SK-N-SH (cell line): Measurements from ENCODE around the gene PRKCH. TPM values are rescaled to one million over a fixed set of nuclear protein-coding genes. Genes with fewer than 3 reads are reported as not detected.

Experiments
- CTCF ChIA-PET: fragments of 300-600, 350-600 bp; formaldehyde crosslinking; extraction: SDS; loops from one replicate; lab custom pipeline; 2021; lab: Yijun Ruan, JAX
- POLR2A ChIA-PET: fragments of 350-600 bp; sonication (Branson Sonifier 250); formaldehyde crosslinking; extraction: SDS; loops from one replicate; lab custom pipeline; 2020; ENCODE audit warnings: antibody characterized with exemption, inconsistent platforms; lab: Yijun Ruan, JAX
- DNase-seq: peaks from one replicate; pipeline ENCODE4 v3.0.0; 2012
- H2AFZ ChIP-seq: fragments of 200-600 bp; sonication (generic); 2 replicates; pipeline ENCODE4 v1.8.1; 2016; ENCODE audit warnings: antibody characterized with exemption, mild to moderate bottlenecking, low read depth
- H3F3A ChIP-seq: fragments of 200-600 bp; sonication (generic); replicated peaks from 2 replicates; pipeline ENCODE3; 2016; ENCODE audit warnings: antibody characterized with exemption, mild to moderate bottlenecking; ENCODE audit not compliant: insufficient read depth
- H3K27ac ChIP-seq, 2 experiments: fragments of 200-500 bp in 1 of 2; fragments of 200-600 bp in 1 of 2; sonication (Bioruptor generic) in 1 of 2; sonication (generic), shearing (Covaris generic) in 1 of 2; 2 replicates each; pipeline versions ENCODE4 v1.5.1 to v1.6.1; 2014 to 2016; ENCODE audit warnings: low read depth in 2 of 2, inconsistent platforms in 1 of 2, low read length in 1 of 2, mild to moderate bottlenecking in 1 of 2, mixed read lengths in 1 of 2
- H3K27me3 ChIP-seq: fragments of 200-600 bp; sonication (generic), shearing (Covaris generic); 2 replicates; pipeline ENCODE4 v1.6.1; 2016; ENCODE audit warnings: mixed run types; ENCODE audit not compliant: insufficient read depth
- H3K36me3 ChIP-seq, 2 experiments: fragments of 200-500 bp in 1 of 2; fragments of 200-600 bp in 1 of 2; sonication (Bioruptor generic) in 1 of 2; sonication (generic) in 1 of 2; replicated peaks in 1 of 2; 2 replicates each; pipeline versions ENCODE3 to v1.5.1; 2014 to 2016; ENCODE audit warnings: low read length in 1 of 2, mild to moderate bottlenecking in 1 of 2; ENCODE audit not compliant: insufficient read depth in 2 of 2, control insufficient read depth in 1 of 2
- H3K4me1 ChIP-seq, 2 experiments: fragments of 200-500 bp in 1 of 2; fragments of 200-600 bp in 1 of 2; sonication (Bioruptor generic) in 1 of 2; sonication (generic), shearing (Covaris generic) in 1 of 2; 2 replicates each; pipeline versions ENCODE4 v1.5.1 to v1.6.1; 2014 to 2016; ENCODE audit warnings: low read depth in 1 of 2, low read length in 1 of 2, mixed run types in 1 of 2; ENCODE audit not compliant: insufficient read depth in 2 of 2, control insufficient read depth in 1 of 2
- H3K4me2 ChIP-seq: fragments of 200-600 bp; sonication (generic), shearing (Covaris generic); 2 replicates; pipeline ENCODE4 v1.6.1; 2017; ENCODE audit warnings: mixed run types
- H3K4me3 ChIP-seq, 2 experiments: fragments of 200-500 bp in 1 of 2; fragments of 200-600 bp in 1 of 2; sonication (Bioruptor generic) in 1 of 2; sonication (generic), shearing (Covaris generic) in 1 of 2; 2 replicates each; pipeline versions ENCODE4 v1.5.1 to v1.8.1; 2014 to 2016; ENCODE audit warnings: low read depth in 2 of 2, inconsistent platforms in 1 of 2, low read length in 1 of 2, mild to moderate bottlenecking in 1 of 2, mixed read lengths in 1 of 2, moderate library complexity in 1 of 2
- H3K79me2 ChIP-seq: fragments of 200-600 bp; sonication (generic); 2 replicates; pipeline ENCODE4 v1.8.1; 2017; ENCODE audit warnings: mild to moderate bottlenecking; ENCODE audit not compliant: insufficient read depth
- H3K9ac ChIP-seq: fragments of 200-600 bp; sonication (generic); 2 replicates; pipeline ENCODE4 v1.6.1; 2017; ENCODE audit warnings: mixed run types
- H3K9me2 ChIP-seq: fragments of 200-600 bp; sonication (generic); 2 replicates; pipeline ENCODE4 v1.6.1; 2017; ENCODE audit warnings: mixed run types
- H3K9me3 ChIP-seq: fragments of 200-600 bp; sonication (generic); 2 replicates; pipeline ENCODE4 v1.6.1; 2017; ENCODE audit warnings: mixed run types, mild to moderate bottlenecking, moderate library complexity
- H4K20me1 ChIP-seq: fragments of 200-600 bp; sonication (generic); 2 replicates; pipeline ENCODE4 v1.6.1; 2017; ENCODE audit warnings: mild to moderate bottlenecking, mixed run types; ENCODE audit not compliant: insufficient read depth
- CHD2 ChIP-seq: fragments of 150-350 bp; IDR thresholded peaks from 2 replicates; pipeline ENCODE4 v1.6.1; 2018; ENCODE audit warnings: low read length; ENCODE audit not compliant: partially characterized antibody
- ELF1 ChIP-seq: IDR thresholded peaks from 2 replicates; pipeline ENCODE4 v1.4.0; 2012
- FOSL2 ChIP-seq: IDR thresholded peaks from 2 replicates; pipeline ENCODE4 v1.4.0; 2012; ENCODE audit warnings: low read depth, mild to moderate bottlenecking, moderate library complexity, borderline replicate concordance
- GATA2 ChIP-seq: sonication (generic); formaldehyde crosslinking; IDR thresholded peaks from 2 replicates; pipeline ENCODE4 v1.5.0; 2020; ENCODE audit warnings: mild to moderate bottlenecking, missing genetic modification reagents
- MEF2A ChIP-seq: IDR thresholded peaks from 2 replicates; pipeline ENCODE4 v1.4.0; 2012; ENCODE audit warnings: low read depth, borderline replicate concordance
- MXI1 ChIP-seq: IDR thresholded peaks from 2 replicates; pipeline ENCODE4 v1.6.1; 2012; ENCODE audit warnings: mild to moderate bottlenecking, low read depth, low read length, improper control_type of control experiment
- NFIC ChIP-seq: IDR thresholded peaks from 2 replicates; pipeline ENCODE4 v1.4.0; 2012; ENCODE audit warnings: borderline replicate concordance
- NRF1 ChIP-seq: IDR thresholded peaks from 2 replicates; pipeline ENCODE4 v1.6.1; 2012; ENCODE audit warnings: low read depth, mild to moderate bottlenecking, low read length
- RAD21 ChIP-seq: IDR thresholded peaks from 2 replicates; pipeline ENCODE4 v1.6.1; 2012; ENCODE audit warnings: mild to moderate bottlenecking, low read length
- RFX5 ChIP-seq: IDR thresholded peaks from 2 replicates; pipeline ENCODE4 v1.6.1; 2012; ENCODE audit warnings: mild to moderate bottlenecking, improper control_type of control experiment, low read length
- RXRA ChIP-seq: IDR thresholded peaks from 2 replicates; pipeline ENCODE4 v1.4.0; 2012; ENCODE audit warnings: low read depth, mild to moderate bottlenecking, borderline replicate concordance
- SIN3A ChIP-seq: IDR thresholded peaks from 2 replicates; pipeline ENCODE4 v1.6.1; 2012; ENCODE audit warnings: low read depth, mild to moderate bottlenecking, low read length, moderate library complexity, borderline replicate concordance
- SMC3 ChIP-seq: IDR thresholded peaks from 2 replicates; pipeline ENCODE4 v1.6.1; 2012; ENCODE audit warnings: low read depth, low read length, improper control_type of control experiment
- TAF1 ChIP-seq: IDR thresholded peaks from 2 replicates; pipeline ENCODE4 v1.6.1; 2012; ENCODE audit warnings: low read depth, mild to moderate bottlenecking, low read length, moderate library complexity, borderline replicate concordance
- TCF12 ChIP-seq: IDR thresholded peaks from 2 replicates; pipeline ENCODE4 v1.4.0; 2012
- WGBS: methylation state at CpG from one replicate; pipeline ENCODE4 v1.1.6; 2017; ENCODE audit warnings: low lambda C conversion rate; 5-methylcytosine and 5-hydroxymethylcytosine counted together
- polyA plus RNA-seq, 3 experiments: library from polyadenylated mRNA; depleted of rRNA; stranded (reverse); fragments of >200 nt; gene quantifications; 2 replicates each; pipeline ENCODE4 v1.2.3, GENCODE V29; 2012
- TF ChIP-seq, protein P1 (sequence below): IDR thresholded peaks from 2 replicates; pipeline ENCODE4 v1.4.0; 2012; ENCODE audit warnings: low read depth
- TF ChIP-seq, protein P2 (sequence below): IDR thresholded peaks from 2 replicates; pipeline ENCODE4 v1.6.1; 2012; ENCODE audit warnings: mild to moderate bottlenecking, low read depth, low read length, moderate library complexity
- TF ChIP-seq, protein P3 (sequence below): IDR thresholded peaks from 2 replicates; pipeline ENCODE4; 2012
- TF ChIP-seq, protein P4 (sequence below): fragments of 200-600 bp; sonication (generic); IDR thresholded peaks from 2 replicates; pipeline ENCODE4 v1.6.1; 2017; ENCODE audit warnings: antibody characterized with exemption, mild to moderate bottlenecking, moderate library complexity
- TF ChIP-seq, protein P5 (sequence below): IDR thresholded peaks from 2 replicates; pipeline ENCODE4 v1.4.0; 2012; ENCODE audit warnings: low read depth, borderline replicate concordance

The PRKCH gene
- polyA plus RNA-seq, 1 of the 3 experiments (the other 2 are of a cell fraction), result 4.2 TPM

DNA sequence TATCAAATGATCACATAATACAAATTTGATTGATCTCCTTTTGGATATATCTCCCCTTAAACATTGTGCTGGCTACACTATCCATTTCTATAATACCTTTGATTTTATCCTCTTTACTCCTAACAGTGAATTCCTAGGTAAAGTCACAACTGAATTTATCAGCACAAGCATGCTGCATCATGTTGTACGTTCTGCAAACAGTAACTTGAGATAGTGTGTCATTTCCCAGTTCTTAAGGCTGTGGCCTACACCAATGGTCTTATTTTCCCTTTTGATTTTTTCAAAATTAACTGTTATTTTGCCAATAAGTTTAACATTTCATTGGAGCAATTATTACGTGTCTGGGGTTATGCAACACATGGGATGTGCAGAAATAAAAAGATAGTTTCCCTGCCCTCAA, 24.8 kb downstream of the PRKCH start:
- CTCF ChIA-PET, result no interaction called here

More for the DNA sequence above, 24.8 kb downstream of the PRKCH start:
- Histone ChIP-seq H3K27me3 (no peaks in the 10 kb centered on the region), H3K36me3 (no peaks in the 10 kb centered on the region), H4K20me1 (no peaks in the 10 kb centered on the region), H3K9ac (no peak overlapping the region), H3K9me3 (no peaks in the 10 kb centered on the region), H3K27ac (no peak overlapping the region), H3F3A (no peaks in the 10 kb centered on the region), H3K79me2 (no peaks in the 10 kb centered on the region), H3K4me1 (no peaks in the 10 kb centered on the region; a peak in 1 of 4 replicates), H2AFZ (no peak overlapping the region), H3K4me2 (no peak overlapping the region), H3K9me2 (no peaks in the 10 kb centered on the region), H3K4me3 (no peak overlapping the region)
- TF ChIP-seq TAF1 (no peak), MEF2A (no peak), TCF12 (no peak), NRF1 (no peak), SMC3 (no peak), GATA2 (CRISPR knock-in tag) (no peak), RFX5 (no peak), RAD21 (no peak), FOSL2 (no peak), CHD2 (no peak), ELF1 (no peak), NFIC (no peak), SIN3A (no peak), MXI1 (no peak), RXRA (no peak)
- TF ChIP-seq, protein P1, sequence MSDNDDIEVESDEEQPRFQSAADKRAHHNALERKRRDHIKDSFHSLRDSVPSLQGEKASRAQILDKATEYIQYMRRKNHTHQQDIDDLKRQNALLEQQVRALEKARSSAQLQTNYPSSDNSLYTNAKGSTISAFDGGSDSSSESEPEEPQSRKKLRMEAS, result no peak
- TF ChIP-seq, protein P2, sequence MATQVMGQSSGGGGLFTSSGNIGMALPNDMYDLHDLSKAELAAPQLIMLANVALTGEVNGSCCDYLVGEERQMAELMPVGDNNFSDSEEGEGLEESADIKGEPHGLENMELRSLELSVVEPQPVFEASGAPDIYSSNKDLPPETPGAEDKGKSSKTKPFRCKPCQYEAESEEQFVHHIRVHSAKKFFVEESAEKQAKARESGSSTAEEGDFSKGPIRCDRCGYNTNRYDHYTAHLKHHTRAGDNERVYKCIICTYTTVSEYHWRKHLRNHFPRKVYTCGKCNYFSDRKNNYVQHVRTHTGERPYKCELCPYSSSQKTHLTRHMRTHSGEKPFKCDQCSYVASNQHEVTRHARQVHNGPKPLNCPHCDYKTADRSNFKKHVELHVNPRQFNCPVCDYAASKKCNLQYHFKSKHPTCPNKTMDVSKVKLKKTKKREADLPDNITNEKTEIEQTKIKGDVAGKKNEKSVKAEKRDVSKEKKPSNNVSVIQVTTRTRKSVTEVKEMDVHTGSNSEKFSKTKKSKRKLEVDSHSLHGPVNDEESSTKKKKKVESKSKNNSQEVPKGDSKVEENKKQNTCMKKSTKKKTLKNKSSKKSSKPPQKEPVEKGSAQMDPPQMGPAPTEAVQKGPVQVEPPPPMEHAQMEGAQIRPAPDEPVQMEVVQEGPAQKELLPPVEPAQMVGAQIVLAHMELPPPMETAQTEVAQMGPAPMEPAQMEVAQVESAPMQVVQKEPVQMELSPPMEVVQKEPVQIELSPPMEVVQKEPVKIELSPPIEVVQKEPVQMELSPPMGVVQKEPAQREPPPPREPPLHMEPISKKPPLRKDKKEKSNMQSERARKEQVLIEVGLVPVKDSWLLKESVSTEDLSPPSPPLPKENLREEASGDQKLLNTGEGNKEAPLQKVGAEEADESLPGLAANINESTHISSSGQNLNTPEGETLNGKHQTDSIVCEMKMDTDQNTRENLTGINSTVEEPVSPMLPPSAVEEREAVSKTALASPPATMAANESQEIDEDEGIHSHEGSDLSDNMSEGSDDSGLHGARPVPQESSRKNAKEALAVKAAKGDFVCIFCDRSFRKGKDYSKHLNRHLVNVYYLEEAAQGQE, result no peak
- TF ChIP-seq, protein P3, sequence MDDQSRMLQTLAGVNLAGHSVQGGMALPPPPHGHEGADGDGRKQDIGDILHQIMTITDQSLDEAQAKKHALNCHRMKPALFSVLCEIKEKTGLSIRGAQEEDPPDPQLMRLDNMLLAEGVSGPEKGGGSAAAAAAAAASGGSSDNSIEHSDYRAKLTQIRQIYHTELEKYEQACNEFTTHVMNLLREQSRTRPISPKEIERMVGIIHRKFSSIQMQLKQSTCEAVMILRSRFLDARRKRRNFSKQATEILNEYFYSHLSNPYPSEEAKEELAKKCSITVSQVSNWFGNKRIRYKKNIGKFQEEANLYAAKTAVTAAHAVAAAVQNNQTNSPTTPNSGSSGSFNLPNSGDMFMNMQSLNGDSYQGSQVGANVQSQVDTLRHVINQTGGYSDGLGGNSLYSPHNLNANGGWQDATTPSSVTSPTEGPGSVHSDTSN, result no peak
- TF ChIP-seq, protein P4, sequence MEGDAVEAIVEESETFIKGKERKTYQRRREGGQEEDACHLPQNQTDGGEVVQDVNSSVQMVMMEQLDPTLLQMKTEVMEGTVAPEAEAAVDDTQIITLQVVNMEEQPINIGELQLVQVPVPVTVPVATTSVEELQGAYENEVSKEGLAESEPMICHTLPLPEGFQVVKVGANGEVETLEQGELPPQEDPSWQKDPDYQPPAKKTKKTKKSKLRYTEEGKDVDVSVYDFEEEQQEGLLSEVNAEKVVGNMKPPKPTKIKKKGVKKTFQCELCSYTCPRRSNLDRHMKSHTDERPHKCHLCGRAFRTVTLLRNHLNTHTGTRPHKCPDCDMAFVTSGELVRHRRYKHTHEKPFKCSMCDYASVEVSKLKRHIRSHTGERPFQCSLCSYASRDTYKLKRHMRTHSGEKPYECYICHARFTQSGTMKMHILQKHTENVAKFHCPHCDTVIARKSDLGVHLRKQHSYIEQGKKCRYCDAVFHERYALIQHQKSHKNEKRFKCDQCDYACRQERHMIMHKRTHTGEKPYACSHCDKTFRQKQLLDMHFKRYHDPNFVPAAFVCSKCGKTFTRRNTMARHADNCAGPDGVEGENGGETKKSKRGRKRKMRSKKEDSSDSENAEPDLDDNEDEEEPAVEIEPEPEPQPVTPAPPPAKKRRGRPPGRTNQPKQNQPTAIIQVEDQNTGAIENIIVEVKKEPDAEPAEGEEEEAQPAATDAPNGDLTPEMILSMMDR, result no peak
- TF ChIP-seq, protein P5, sequence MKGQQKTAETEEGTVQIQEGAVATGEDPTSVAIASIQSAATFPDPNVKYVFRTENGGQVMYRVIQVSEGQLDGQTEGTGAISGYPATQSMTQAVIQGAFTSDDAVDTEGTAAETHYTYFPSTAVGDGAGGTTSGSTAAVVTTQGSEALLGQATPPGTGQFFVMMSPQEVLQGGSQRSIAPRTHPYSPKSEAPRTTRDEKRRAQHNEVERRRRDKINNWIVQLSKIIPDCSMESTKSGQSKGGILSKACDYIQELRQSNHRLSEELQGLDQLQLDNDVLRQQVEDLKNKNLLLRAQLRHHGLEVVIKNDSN, result no peak
- no peak for DNase-seq
- WGBS, result 70% methylated on average over 2 of the region's 2 CpGs
- POLR2A ChIA-PET, result no interaction called here
